ENCODE measurements around the gene AFDN.

AFDN gene

GRCh38 chr6:167847936-167848335 lies 21.2 kb downstream of the AFDN start:
- DNase-seq (ENCODE audit: low read depth) = no peak

GRCh38 chr6:167848783-167849182 lies 22.1 kb downstream of the AFDN start:
- TF ChIP-seq, protein P1, sequence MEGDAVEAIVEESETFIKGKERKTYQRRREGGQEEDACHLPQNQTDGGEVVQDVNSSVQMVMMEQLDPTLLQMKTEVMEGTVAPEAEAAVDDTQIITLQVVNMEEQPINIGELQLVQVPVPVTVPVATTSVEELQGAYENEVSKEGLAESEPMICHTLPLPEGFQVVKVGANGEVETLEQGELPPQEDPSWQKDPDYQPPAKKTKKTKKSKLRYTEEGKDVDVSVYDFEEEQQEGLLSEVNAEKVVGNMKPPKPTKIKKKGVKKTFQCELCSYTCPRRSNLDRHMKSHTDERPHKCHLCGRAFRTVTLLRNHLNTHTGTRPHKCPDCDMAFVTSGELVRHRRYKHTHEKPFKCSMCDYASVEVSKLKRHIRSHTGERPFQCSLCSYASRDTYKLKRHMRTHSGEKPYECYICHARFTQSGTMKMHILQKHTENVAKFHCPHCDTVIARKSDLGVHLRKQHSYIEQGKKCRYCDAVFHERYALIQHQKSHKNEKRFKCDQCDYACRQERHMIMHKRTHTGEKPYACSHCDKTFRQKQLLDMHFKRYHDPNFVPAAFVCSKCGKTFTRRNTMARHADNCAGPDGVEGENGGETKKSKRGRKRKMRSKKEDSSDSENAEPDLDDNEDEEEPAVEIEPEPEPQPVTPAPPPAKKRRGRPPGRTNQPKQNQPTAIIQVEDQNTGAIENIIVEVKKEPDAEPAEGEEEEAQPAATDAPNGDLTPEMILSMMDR (conservative IDR thresholded peaks at IDR 0.05; ENCODE audit: control insufficient read depth, insufficient read depth, low read depth, low read length) = no peak
- no peak for DNase-seq (ENCODE audit: low read depth)
- no peak overlapping the region for H3K4me3 ChIP-seq (ENCODE audit: control insufficient read depth, low read depth, low read length)

More at GRCh38 chr6:167847936-167848335, 21.2 kb downstream of the AFDN start:
- TF ChIP-seq, protein P1 (conservative IDR thresholded peaks at IDR 0.05; ENCODE audit: control insufficient read depth, insufficient read depth, low read depth, low read length) = no peak
- no peak overlapping the region for H3K4me3 ChIP-seq (ENCODE audit: control insufficient read depth, low read depth, low read length)

- H3K4me3 ChIP-seq (ENCODE audit: control insufficient read depth, low read depth, low read length) = no peak overlapping the region
- DNase-seq (ENCODE audit: low read depth) = no peak
- TF ChIP-seq, protein P1 (conservative IDR thresholded peaks at IDR 0.05; ENCODE audit: control insufficient read depth, insufficient read depth, low read depth, low read length) = no peak
Measured at GRCh38 chr6:167849846-167850459, 23.2 kb downstream of the AFDN start.

DNA sequence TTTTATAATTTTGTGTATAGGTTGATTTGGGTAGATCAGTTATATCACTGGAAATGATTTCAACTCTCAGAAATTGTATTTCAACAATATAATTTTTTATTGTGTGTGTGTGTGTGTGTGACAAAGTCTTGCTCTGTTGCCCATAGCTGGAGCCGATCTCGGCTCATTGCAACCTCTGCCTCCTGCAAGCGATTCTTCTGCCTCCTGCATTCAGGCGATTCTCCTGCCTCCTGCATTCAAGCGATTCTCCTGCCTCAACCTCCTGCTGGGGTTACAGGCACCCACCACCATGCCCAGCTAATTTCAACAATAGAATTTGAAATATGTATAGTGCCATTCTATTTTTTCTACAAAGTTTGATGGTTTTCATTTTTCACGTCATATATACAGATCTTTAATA lies 24.1 kb downstream of the AFDN start:
- H3K4me3 ChIP-seq (ENCODE audit: control insufficient read depth, low read depth, low read length) = no peak overlapping the region
- DNase-seq (ENCODE audit: low read depth) = no peak
- TF ChIP-seq, protein P1 (conservative IDR thresholded peaks at IDR 0.05; ENCODE audit: control insufficient read depth, insufficient read depth, low read depth, low read length) = no peak

GRCh38 chr6:167851370-167851952 lies 24.8 kb downstream of the AFDN start:
- no peak for DNase-seq (ENCODE audit: low read depth)
- H3K4me3 ChIP-seq (ENCODE audit: control insufficient read depth, low read depth, low read length) = no peak overlapping the region
- TF ChIP-seq, protein P1 (conservative IDR thresholded peaks at IDR 0.05; ENCODE audit: control insufficient read depth, insufficient read depth, low read depth, low read length) = no peak

GRCh38 chr6:167855825-167856425 lies 29.2 kb downstream of the AFDN start:
- no peak overlapping the region for H3K4me3 ChIP-seq (ENCODE audit: control insufficient read depth, low read depth, low read length)
- TF ChIP-seq, protein P1 (conservative IDR thresholded peaks at IDR 0.05; ENCODE audit: control insufficient read depth, insufficient read depth, low read depth, low read length) = no peak
- DNase-seq (ENCODE audit: low read depth) = peak; percentile 99

All from fibroblast of mammary gland (primary cell).